Heart left ventricle (tissue), 16 donors: ENCODE results near the gene BAIAP2. TPM values are rescaled to one million over a fixed set of nuclear protein-coding genes. Genes with fewer than 3 reads are reported as not detected.

Experiments
- ATAC-seq, 4 donors: fragments of 200-7000 bp; cut with Tn5 transposase; one replicate each; pipeline ENCODE4 v1.9.1; 2020 to 2022; ENCODE audit warnings: moderate library complexity in 4 of 4, mild to moderate bottlenecking in 3 of 4, moderate number of reproducible peaks in 1 of 4
- DNase-seq, 5 donors: peaks; one replicate each; pipeline ENCODE4 v3.0.0-alpha.2; 2020
- H3K27ac ChIP-seq, 12 donors: fragments of 200-600 bp; sonication (generic) in 4 of 12; one replicate each; pipeline versions ENCODE4 v1.5.0 to v1.8.0; 2016 to 2022; ENCODE audit warnings: mild to moderate bottlenecking in 2 of 12
- H3K27me3 ChIP-seq, 9 donors: fragments of 200-600 bp; sonication (generic) in 2 of 9; one replicate each; pipeline versions ENCODE4 v1.5.1 to v1.8.0; 2016 to 2022; ENCODE audit warnings: mild to moderate bottlenecking in 3 of 9
- H3K36me3 ChIP-seq, 9 donors: fragments of 200-600 bp; sonication (generic) in 2 of 9; one replicate each; pipeline versions ENCODE4 v1.5.0 to v1.8.0; 2018 to 2022; ENCODE audit warnings: mild to moderate bottlenecking in 2 of 9
- H3K4me1 ChIP-seq, 12 donors: fragments of 200-600 bp; sonication (generic) in 4 of 12; one replicate each; pipeline versions ENCODE4 v1.5.0 to v1.8.0; 2016 to 2022; ENCODE audit warnings: mild to moderate bottlenecking in 3 of 12
- H3K4me3 ChIP-seq, 12 donors: fragments of 200-600 bp; sonication (generic) in 4 of 12; one replicate each; pipeline versions ENCODE4 v1.5.0 to v1.8.0; 2017 to 2022; ENCODE audit warnings: mild to moderate bottlenecking in 9 of 12, moderate library complexity in 4 of 12
- H3K9me3 ChIP-seq, 12 donors: fragments of 200-600 bp; sonication (generic) in 4 of 12; one replicate each; pipeline versions ENCODE4 v1.5.0 to v1.8.0; 2016 to 2022; ENCODE audit warnings: mild to moderate bottlenecking in 1 of 12
- CTCF ChIP-seq, 12 donors: fragments of 200-600 bp; sonication (generic) in 4 of 12; IDR thresholded peaks; one replicate each; pipeline versions ENCODE4 v1.5.0 to v1.8.0; 2018 to 2022; ENCODE audit warnings: antibody characterized with exemption in 12 of 12, mild to moderate bottlenecking in 5 of 12
- POLR2A ChIP-seq, 2 donors: fragments of 450-650 bp; IDR thresholded peaks; one replicate each; pipeline ENCODE4 v1.6.1; 2017; ENCODE audit warnings: antibody characterized with exemption in 2 of 2, mild to moderate bottlenecking in 2 of 2, moderate library complexity in 2 of 2
- WGBS, 4 donors: extraction: QIAGEN DNeasy Blood & Tissue Kit in 2 of 4; methylation state at CpG; one replicate each; pipeline versions ENCODE4 v1.1.5 to v1.1.7; 2013 to 2018; 5-methylcytosine and 5-hydroxymethylcytosine counted together
- intact Hi-C, 10 donors: fragments of 100-400 bp; cut with DNase I; formaldehyde crosslinking; loops; one replicate each; pipeline versions ENCODE4 v1.11.1 to v1.14.2; 2022
- polyA plus RNA-seq, 2 donors: library from polyadenylated mRNA; stranded (reverse); fragments of 200-250 nt; gene quantifications; one replicate each; pipeline ENCODE4 v1.2.3, GENCODE V29; 2013
- total RNA-seq, 9 donors: library from RNA; depleted of rRNA in 2 of 9; stranded (reverse); fragments of >200 nt in 2 of 9; fragmentation: NEBNext Ultra II Directional in 3 of 9; extraction: Animal tissue kit (Norgen Biotek cat#: 25700) in 3 of 9; gene quantifications; one replicate each; pipeline versions ENCODE4 v1.1.0 to v1.2.4, GENCODE V29; 2016 to 2023
- donor health status: ischemic (EF 13 %, LVEDD 7.1; RV severe dilation, severe dysfunction).
- donor health status: healthy with polysubstance abuse.
- donor health status: DM: no; HTN: yes; CAD: no.
- donor health status: DM: no; HTN: no; CAD: no.
- donor health status: ischemic (EF 25% LVEDD 6.9; RV normal size, moderate dysfunction).
- donor health status: ischemic (EF 25% LVEDD 5.7; RV mildly dilated, moderate dysfunction).
- donor health status: healthy.
- donor health status: DM: yes; HTN: yes; CAD: no.
- donor health status: ischemic (EF 35%, LVEDD 5.7; RV mildly dilated, moderate dysfunction).
- donor health status: nonischemic (EF 11% LVEDD 7.7; RV severe dilation, severe dysfunction).
- donor health status: DM: yes; HTN: yes; CAD: no.
- donor health status: PGD.
- donor health status: ischemic (EF 29% LVEDD 5.4; RV normal size, mild dysfunction).
- donor health status: nonischemic (EF 23%, LVEDD 6.1; RV moderate dilation, normal function).

Gene BAIAP2
- total and polyA plus RNA-seq, 11 donors, result 8.9 to 30.2 (median 18.5) TPM

GRCh38 chr17:81031566-81032550 is 3.1 kb upstream of the BAIAP2 start:
- peak in 3 of 4 donors; percentile 11 to 40 (median 27) for ATAC-seq
- peak overlapping the region in 10 of 12 donors; percentile 36 to 74 (median 66) for H3K27ac ChIP-seq
- no peaks in the 10 kb centered on the region for H3K9me3 ChIP-seq
- H3K27me3 ChIP-seq, result peaks cover 0 to 23% (median 7%) of the 10 kb centered on the region in 9 donors
- intact Hi-C loops, result loop anchor here in 3 of 10 donors (5.0 to 10.0 kb wide), 3 partner anchors 40 to 213 kb away; partner anchors contain the start of gene CHMP6 (in 1 of the 3)
- DNase-seq, result peak in 3 of 5 donors; percentile 42 to 76 (median 64)
- 63 to 77% (median 69%) methylated on average over 23 to 41 of the region's 41 CpGs for WGBS, 4 donors
- peak overlapping the region in 6 of 12 donors; percentile 6 to 26 (median 16) for H3K4me3 ChIP-seq
- H3K36me3 ChIP-seq, result no peaks in the 10 kb centered on the region
- no peak for TF ChIP-seq POLR2A (IDR thresholded peaks at IDR 0.05)
- no peak for TF ChIP-seq CTCF (IDR thresholded peaks at IDR 0.05)
- peaks cover 0 to 55% (median 42%) of the 10 kb centered on the region in 12 donors for H3K4me1 ChIP-seq

GRCh38 chr17:81032641-81033480 is 2.1 kb upstream of the BAIAP2 start:
- peak in 3 of 5 donors; percentile 26 to 52 (median 31) for DNase-seq
- 77 to 87% (median 81%) methylated on average over 31 to 34 of the region's 34 CpGs for WGBS, 4 donors

GRCh38 chr17:81033535-81034167 is 1.3 kb upstream of the BAIAP2 start:
- Histone ChIP-seq H3K27me3 (peaks cover 0 to 6% (median 0%) of the 10 kb centered on the region in 9 donors), H3K27ac (peak overlapping the region in 4 of 12 donors; percentile 1 to 71 (median 48)), H3K9me3 (no peaks in the 10 kb centered on the region), H3K4me1 (peaks cover 0 to 73% (median 59%) of the 10 kb centered on the region in 12 donors), H3K4me3 (peak overlapping the region; percentile 51 to 89 (median 71)), H3K36me3 (no peaks in the 10 kb centered on the region)
- DNase-seq (peak in 3 of 5 donors; percentile 45 to 76 (median 62)), ATAC-seq (no peak)
- TF ChIP-seq POLR2A (IDR thresholded peaks at IDR 0.05) (no peak), CTCF (IDR thresholded peaks at IDR 0.05) (no peak)
- intact Hi-C loops, result loop anchor here in 3 of 10 donors (5.0 to 10.0 kb wide), 3 partner anchors 41 to 211 kb away; partner anchors contain the start of gene CHMP6 (in 1 of the 3)
- 36 to 43% (median 37%) methylated on average over 22 of the region's 22 CpGs for WGBS, 4 donors

More at GRCh38 chr17:81032641-81033480, 2.1 kb upstream of the BAIAP2 start:
- Histone ChIP-seq H3K4me3 (peak overlapping the region in 6 of 12 donors; percentile 60 to 86 (median 72)), H3K36me3 (no peaks in the 10 kb centered on the region), H3K4me1 (peaks cover 0 to 65% (median 52%) of the 10 kb centered on the region in 12 donors), H3K27me3 (peaks cover 0 to 14% (median 5%) of the 10 kb centered on the region in 9 donors), H3K9me3 (no peaks in the 10 kb centered on the region), H3K27ac (peak overlapping the region in 2 of 12 donors; percentile 34 to 71)
- intact Hi-C loops, result loop anchor here in 3 of 10 donors (5.0 to 10.0 kb wide), 3 partner anchors 41 to 212 kb away; partner anchors contain the start of gene CHMP6 (in 1 of the 3)
- TF ChIP-seq POLR2A (IDR thresholded peaks at IDR 0.05) (no peak), CTCF (IDR thresholded peaks at IDR 0.05) (no peak)
- ATAC-seq, result no peak
